Mesenchymal stem cell (in vitro differentiated cells and primary cell): ENCODE measurements around the gene KLHDC3.

Source experiments
- DNase-seq: peaks from one replicate; pipeline ENCODE4 v3.0.0-alpha.2; 2013
- H2AFZ ChIP-seq: one replicate; pipeline ENCODE4 v1.6.1; 2013; ENCODE audit warnings: low read depth, mild to moderate bottlenecking, control low read depth, inconsistent platforms, low read length, moderate library complexity
- H2AK5ac ChIP-seq: 2 replicates; pipeline ENCODE4 v1.6.1; 2013; ENCODE audit warnings: low read length, moderate library complexity, mild to moderate bottlenecking, inconsistent platforms; ENCODE audit not compliant: severe bottlenecking
- H2BK120ac ChIP-seq: one replicate; pipeline ENCODE4 v1.6.1; 2013; ENCODE audit warnings: low read depth, mild to moderate bottlenecking, inconsistent platforms, low read length, moderate library complexity
- H2BK12ac ChIP-seq, 2 experiments: one replicate each; pipeline ENCODE4 v1.6.1; 2013; ENCODE audit warnings: inconsistent platforms in 2 of 2, low read length in 2 of 2, mild to moderate bottlenecking in 2 of 2, moderate library complexity in 2 of 2, control low read depth in 1 of 2
- H2BK15ac ChIP-seq: one replicate; pipeline ENCODE4 v1.6.1; 2013; ENCODE audit warnings: mild to moderate bottlenecking, low read depth, inconsistent platforms; ENCODE audit not compliant: poor library complexity, severe bottlenecking
- H2BK5ac ChIP-seq: 2 replicates; pipeline ENCODE4 v1.6.1; 2013; ENCODE audit warnings: low read depth, mild to moderate bottlenecking, low read length, control low read depth, inconsistent platforms; ENCODE audit not compliant: poor library complexity, severe bottlenecking
- H3K14ac ChIP-seq, 2 experiments: one replicate each; pipeline ENCODE4 v1.6.1; 2013; ENCODE audit warnings: inconsistent platforms in 2 of 2, low read length in 2 of 2, control low read depth in 1 of 2, mild to moderate bottlenecking in 1 of 2, moderate library complexity in 1 of 2
- H3K18ac ChIP-seq, 2 experiments: one replicate each; pipeline ENCODE4 v1.6.1; 2013; ENCODE audit warnings: inconsistent platforms in 2 of 2, low read length in 2 of 2, control low read depth in 1 of 2, low read depth in 1 of 2, mild to moderate bottlenecking in 1 of 2
- H3K23ac ChIP-seq, 2 experiments: one replicate each; pipeline ENCODE4 v1.6.1; 2013; ENCODE audit warnings: inconsistent platforms in 2 of 2, low read length in 2 of 2, mild to moderate bottlenecking in 2 of 2, moderate library complexity in 2 of 2, control low read depth in 1 of 2
- H3K27ac ChIP-seq: 2 replicates; pipeline ENCODE4 v1.5.1; 2013; ENCODE audit warnings: mild to moderate bottlenecking, moderate library complexity, low read length, control low read depth, inconsistent platforms; ENCODE audit not compliant: poor library complexity, severe bottlenecking
- H3K27me3 ChIP-seq, 2 experiments: 2 replicates each; pipeline versions ENCODE4 v1.6.1 to v1.7.0; 2013; ENCODE audit warnings: low read length in 2 of 2, mild to moderate bottlenecking in 2 of 2, moderate library complexity in 2 of 2, control low read depth in 1 of 2, inconsistent platforms in 1 of 2; ENCODE audit not compliant: control insufficient read depth in 1 of 2, insufficient read depth in 1 of 2
- H3K36me3 ChIP-seq, 2 experiments: 2 replicates each; pipeline versions ENCODE4 v1.6.1 to v1.7.0; 2013; ENCODE audit warnings: low read length in 2 of 2, control low read depth in 1 of 2, inconsistent platforms in 1 of 2, low read depth in 1 of 2, mild to moderate bottlenecking in 1 of 2; ENCODE audit not compliant: insufficient read depth in 2 of 2, control insufficient read depth in 1 of 2
- H3K4ac ChIP-seq, 2 experiments: one replicate each; pipeline ENCODE4 v1.6.1; 2013; ENCODE audit warnings: inconsistent platforms in 2 of 2, low read length in 2 of 2, mild to moderate bottlenecking in 2 of 2, moderate library complexity in 2 of 2, control low read depth in 1 of 2, low read depth in 1 of 2
- H3K4me1 ChIP-seq: 2 replicates; pipeline ENCODE4 v1.6.1; 2013; ENCODE audit warnings: low read depth, low read length, control low read depth; ENCODE audit not compliant: control insufficient read depth, insufficient read depth
- H3K4me2 ChIP-seq: 2 replicates; pipeline ENCODE4 v1.6.1; 2013; ENCODE audit warnings: low read length, mild to moderate bottlenecking, inconsistent platforms; ENCODE audit not compliant: poor library complexity, severe bottlenecking
- H3K4me3 ChIP-seq, 2 experiments: 2 replicates each; pipeline versions ENCODE4 v1.5.1 to v1.7.0; 2013; ENCODE audit warnings: low read length in 2 of 2, mild to moderate bottlenecking in 2 of 2, control low read depth in 1 of 2, low read depth in 1 of 2; ENCODE audit not compliant: insufficient read depth in 1 of 2
- H3K79me1 ChIP-seq: replicated peaks from 2 replicates; pipeline ENCODE4 v1.6.1; 2013; ENCODE audit warnings: mild to moderate bottlenecking, control low read depth, low read length, inconsistent platforms; ENCODE audit not compliant: poor library complexity, severe bottlenecking
- H3K9ac ChIP-seq: 2 replicates; pipeline ENCODE4 v1.7.0; 2013; ENCODE audit warnings: mild to moderate bottlenecking, low read length, moderate library complexity
- H3K9me3 ChIP-seq: 2 replicates; pipeline ENCODE4 v1.7.0; 2013; ENCODE audit warnings: mild to moderate bottlenecking, low read length; ENCODE audit not compliant: control insufficient read depth
- H4K8ac ChIP-seq: one replicate; pipeline ENCODE4 v1.6.1; 2013; ENCODE audit warnings: inconsistent platforms, mild to moderate bottlenecking, low read length, moderate library complexity
- H4K91ac ChIP-seq: one replicate; pipeline ENCODE4 v1.6.1; 2013; ENCODE audit warnings: mild to moderate bottlenecking, low read length, inconsistent platforms
- WGBS: methylation state at CpG from one replicate; pipeline ENCODE4 v1.1.7; 2013; ENCODE audit warnings: mixed read lengths; 5-methylcytosine and 5-hydroxymethylcytosine counted together

KLHDC3 gene

DNA sequence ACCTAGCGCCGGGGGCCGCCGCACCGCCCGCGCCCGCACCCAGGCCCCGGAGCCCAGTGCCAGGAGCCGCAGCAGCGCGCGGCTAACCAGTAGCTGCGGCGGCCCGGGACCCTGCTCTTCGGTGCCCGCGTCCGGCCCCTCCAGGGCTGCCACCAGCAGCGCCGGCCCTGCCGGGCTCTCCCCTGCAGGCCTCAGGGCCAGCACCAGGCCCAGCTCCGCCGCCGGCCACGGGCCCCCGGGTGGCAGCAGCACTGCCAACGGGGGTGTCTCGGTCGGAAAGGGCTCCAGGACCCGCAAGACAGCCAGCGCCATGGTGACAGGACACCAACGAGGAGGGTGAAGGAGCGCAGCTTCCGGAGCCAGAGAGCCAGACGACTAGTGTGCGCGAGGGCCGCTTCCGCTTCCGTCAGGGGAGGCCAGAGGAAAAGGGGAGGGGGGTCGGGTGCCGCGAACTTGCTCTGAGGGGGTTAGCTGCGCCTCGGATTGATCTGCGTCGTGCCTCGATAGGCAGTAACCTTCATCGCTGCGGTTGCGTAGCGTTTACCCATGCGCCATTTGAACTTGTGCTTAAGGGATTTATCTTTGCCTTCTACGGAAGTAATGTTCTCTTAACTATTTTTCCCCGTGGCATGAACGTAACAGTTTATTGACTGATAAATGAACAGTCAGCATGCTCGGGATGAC, 35.1 kb upstream of the KLHDC3 start, which contains the start of gene PEX6:
PEX6 (minus strand) TSS at position 343 of the 684 bp plus-strand sequence; CDS start at position 312, 31 bp downstream.
- H4K91ac ChIP-seq, result peak within 1 kb of the TSS; percentile 78
- peak within 1 kb of the TSS; percentile 67 for H3K27ac ChIP-seq
- H3K4ac ChIP-seq, result peak within 1 kb of the TSS; percentile 89 to 95
- peak within 1 kb of the TSS; percentile 68 for H2AFZ ChIP-seq
- peak within 1 kb of the TSS in 1 of 2 experiments; percentile 60 for H3K23ac ChIP-seq
- peaks cover 10% of the 10 kb centered on the region for H3K79me1 ChIP-seq
- WGBS, result under 1% methylated on average over 57 of the region's 59 CpGs
- H2BK12ac ChIP-seq, result peak within 1 kb of the TSS; percentile 3 to 45
- H3K27me3 ChIP-seq, result no peaks in the 10 kb centered on the region
- no peaks in the 10 kb centered on the region for H3K9me3 ChIP-seq
- peak; percentile 91 for DNase-seq
- H3K18ac ChIP-seq, result peak within 1 kb of the TSS; percentile 70 to 83
- H2AK5ac ChIP-seq, result no peak within 1 kb of the TSS
- peak within 1 kb of the TSS; percentile 93 for H3K9ac ChIP-seq
- peak within 1 kb of the TSS; percentile 74 for H2BK5ac ChIP-seq
- peak within 1 kb of the TSS; percentile 94 for H2BK120ac ChIP-seq
- peak within 1 kb of the TSS in 1 of 2 experiments; percentile 96 for H3K14ac ChIP-seq
- peak within 1 kb of the TSS; percentile 92 for H4K8ac ChIP-seq
- peaks cover 1 to 6% of the 10 kb centered on the region in 2 experiments for H3K36me3 ChIP-seq
- peaks cover 11% of the 10 kb centered on the region for H3K4me1 ChIP-seq
- peak within 1 kb of the TSS; percentile 81 to 85 for H3K4me3 ChIP-seq
- peak within 1 kb of the TSS; percentile 37 for H2BK15ac ChIP-seq
- H3K4me2 ChIP-seq, result peak within 1 kb of the TSS; percentile 99

DNA sequence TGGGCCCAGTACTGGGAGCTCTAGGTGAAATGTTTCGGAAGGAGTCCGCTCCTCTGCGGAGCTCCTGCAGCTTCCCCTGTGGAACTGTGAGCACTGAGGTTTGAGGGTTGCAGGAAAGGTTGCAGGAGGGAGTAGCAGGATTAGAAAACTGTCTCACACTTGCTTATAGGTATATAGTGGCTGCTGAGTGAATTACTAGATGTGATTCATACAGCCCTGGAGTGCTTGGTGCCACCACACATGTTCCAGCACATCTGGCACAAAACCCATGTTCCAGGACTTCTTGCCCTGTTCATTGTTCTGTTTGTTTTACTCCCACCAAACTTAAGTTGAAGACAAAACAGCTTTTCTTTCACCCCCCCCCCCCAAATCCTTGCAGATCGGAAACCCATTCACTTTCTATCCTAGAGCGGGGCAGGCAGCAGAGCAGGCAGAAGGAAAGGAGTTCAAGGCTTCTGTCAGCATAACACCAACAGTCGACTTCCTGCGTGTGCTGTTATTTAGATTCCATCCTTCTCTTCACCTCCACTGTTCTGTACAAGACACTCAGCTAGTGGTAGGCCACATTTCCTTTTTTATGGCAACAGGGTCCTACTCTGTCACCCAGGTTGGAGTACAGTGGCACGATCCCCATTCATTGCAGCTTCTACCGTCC, 34.4 kb upstream of the KLHDC3 start:
- Histone ChIP-seq H2AK5ac (no peak overlapping the region), H3K23ac (no peak overlapping the region)
- DNase-seq, result peak; percentile 67

DNA sequence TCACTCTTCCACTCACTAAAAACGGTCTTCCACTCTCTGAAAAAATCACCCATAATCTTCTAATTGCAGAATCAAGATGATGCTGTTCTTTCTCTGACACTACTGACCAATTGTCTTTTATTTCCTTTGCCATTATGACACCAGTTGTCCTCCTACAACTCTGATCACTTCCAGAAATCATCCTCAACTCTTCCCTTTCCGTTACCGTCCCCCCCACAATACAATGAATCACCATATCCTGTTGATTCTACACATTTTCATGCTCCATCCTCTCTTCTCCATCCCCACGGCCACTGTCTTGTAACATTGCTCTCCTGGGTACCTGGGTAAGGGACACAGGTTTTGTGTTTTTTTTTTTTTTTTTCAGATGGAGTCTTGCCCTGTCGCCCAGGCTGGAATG, 32.2 kb upstream of the KLHDC3 start:
- H3K4ac ChIP-seq, result no peak overlapping the region
- H2AFZ ChIP-seq, result no peak overlapping the region
- H3K4me1 ChIP-seq, result peaks cover 22% of the 10 kb centered on the region
- WGBS, result 74% methylated on average over 5 of the region's 5 CpGs
- no peak for DNase-seq
- no peak overlapping the region for H3K18ac ChIP-seq
- H4K8ac ChIP-seq, result no peak overlapping the region
- H3K27ac ChIP-seq, result no peak overlapping the region
- no peak overlapping the region for H4K91ac ChIP-seq
- H3K9ac ChIP-seq, result no peak overlapping the region
- H3K4me3 ChIP-seq, result no peak overlapping the region
- H2BK15ac ChIP-seq, result no peak overlapping the region
- H3K23ac ChIP-seq, result no peak overlapping the region
- H2AK5ac ChIP-seq, result no peak overlapping the region
- H3K27me3 ChIP-seq, result no peaks in the 10 kb centered on the region
- no peak overlapping the region for H2BK5ac ChIP-seq
- H3K36me3 ChIP-seq, result peaks cover 0 to 2% of the 10 kb centered on the region in 2 experiments
- H3K14ac ChIP-seq, result no peak overlapping the region
- H3K9me3 ChIP-seq, result no peaks in the 10 kb centered on the region
- no peak overlapping the region for H3K4me2 ChIP-seq
- H3K79me1 ChIP-seq, result peaks cover 18% of the 10 kb centered on the region
- H2BK120ac ChIP-seq, result no peak overlapping the region
- H2BK12ac ChIP-seq, result no peak overlapping the region

More for the DNA sequence above, 34.4 kb upstream of the KLHDC3 start:
- peak overlapping the region; percentile 67 for H3K27ac ChIP-seq
- H3K27me3 ChIP-seq, result no peaks in the 10 kb centered on the region
- H3K14ac ChIP-seq, result no peak overlapping the region
- H3K9me3 ChIP-seq, result no peaks in the 10 kb centered on the region
- no peak overlapping the region for H2BK5ac ChIP-seq
- peak overlapping the region; percentile 92 for H4K8ac ChIP-seq
- H3K79me1 ChIP-seq, result peaks cover 8% of the 10 kb centered on the region
- no peak overlapping the region for H2AFZ ChIP-seq
- peak overlapping the region; percentile 49 to 55 for H3K18ac ChIP-seq
- WGBS, result 64% methylated on average over 9 of the region's 9 CpGs
- H3K36me3 ChIP-seq, result peaks cover 0 to 6% of the 10 kb centered on the region in 2 experiments
- peak overlapping the region; percentile 21 for H2BK15ac ChIP-seq
- H3K4ac ChIP-seq, result peak overlapping the region; percentile 81 to 82
- peak overlapping the region; percentile 99 for H3K4me2 ChIP-seq
- peak overlapping the region; percentile 38 for H2BK120ac ChIP-seq
- H4K91ac ChIP-seq, result no peak overlapping the region
- H3K4me1 ChIP-seq, result peaks cover 11% of the 10 kb centered on the region
- H2BK12ac ChIP-seq, result peak overlapping the region in 1 of 2 experiments; percentile 45
- H3K9ac ChIP-seq, result peak overlapping the region; percentile 93
- H3K4me3 ChIP-seq, result peak overlapping the region; percentile 81 to 85
